Activated CD8-positive, alpha-beta memory T cell treated with anti-CD3 and anti-CD28 coated beads for 4 hours (primary cell): ENCODE results near the gene FHAD1.
A peak's percentile ranks its signal among the peaks of the same experiment; 100 is the strongest.

ENCODE experiments used
- DNase-seq, 2 donors: peaks; one replicate each; pipeline ENCODE4 v3.0.0-alpha.2; 2020; ENCODE audit warnings: low read depth in 2 of 2

Gene FHAD1

DNA sequence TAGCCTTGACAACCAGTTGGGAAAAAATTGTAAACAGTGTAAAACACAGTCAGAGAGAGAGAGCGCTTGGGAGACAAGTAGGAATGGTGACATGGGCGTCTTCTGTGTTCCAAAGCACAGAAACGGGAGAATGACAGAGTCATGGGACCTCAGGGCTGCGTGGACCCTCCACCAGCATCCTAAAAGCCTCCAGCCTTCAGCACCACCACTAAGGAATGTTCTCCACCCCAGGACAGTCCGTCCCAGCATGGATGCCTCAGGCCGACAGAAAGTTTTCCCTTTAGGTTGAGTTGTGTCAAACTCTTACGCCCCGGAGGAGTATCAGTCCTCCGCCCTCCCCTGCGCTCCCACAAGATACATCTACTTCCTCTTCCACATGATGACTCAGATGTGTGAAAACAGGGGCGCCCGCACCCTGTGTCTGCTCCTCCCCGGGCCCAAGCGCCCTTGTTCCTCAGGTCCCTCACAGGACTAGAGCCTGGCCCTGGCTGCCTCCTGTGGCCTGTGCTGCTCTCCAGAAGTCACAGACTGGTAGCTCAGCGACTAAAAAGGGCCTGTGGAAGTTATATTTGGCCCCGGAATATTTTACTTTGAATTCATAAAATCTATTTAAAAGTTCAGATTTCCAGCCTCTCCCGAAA is 98.8 kb downstream of the FHAD1 start:
- DNase-seq: peak; percentile 38 to 58

DNA sequence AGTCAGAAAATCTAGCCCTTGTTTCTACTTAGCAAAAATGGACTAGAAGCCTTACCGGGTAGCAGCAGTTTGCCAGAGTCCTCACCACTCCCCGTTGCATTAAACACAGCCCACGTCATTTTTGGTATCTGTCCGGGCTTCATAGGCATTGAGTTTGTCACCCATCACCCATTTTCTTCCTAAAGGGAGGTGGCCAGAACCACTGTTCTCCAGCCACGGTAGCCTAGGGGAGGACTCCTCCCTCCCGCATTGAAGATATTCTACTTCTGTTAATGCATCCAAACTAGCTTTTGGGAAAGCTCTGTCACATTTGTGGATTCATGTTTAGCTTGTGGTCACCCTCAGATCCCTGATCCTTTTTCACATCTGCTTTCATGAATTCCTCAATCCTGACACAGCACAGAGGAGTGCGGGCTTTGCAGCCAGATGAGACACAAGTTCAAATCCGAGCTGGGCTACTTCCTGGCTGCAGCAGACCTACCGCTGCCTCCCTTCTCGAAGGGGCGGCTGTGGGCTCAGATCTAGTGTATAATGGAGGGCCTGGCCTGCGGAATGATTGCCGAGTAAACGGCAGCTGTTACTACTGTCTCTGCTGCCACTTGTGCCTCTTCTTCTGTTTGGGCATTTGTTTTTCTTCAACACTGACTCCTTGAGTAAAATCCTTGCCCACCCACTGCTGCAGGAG is 99.5 kb downstream of the FHAD1 start:
- no peak for DNase-seq

GRCh38 chr1:15347182-15347581 is 100.2 kb downstream of the FHAD1 start:
- no peak for DNase-seq

GRCh38 chr1:15348648-15349047 is 101.6 kb downstream of the FHAD1 start:
- DNase-seq: no peak

GRCh38 chr1:15349133-15349532 is 102.1 kb downstream of the FHAD1 start:
- no peak for DNase-seq

DNA sequence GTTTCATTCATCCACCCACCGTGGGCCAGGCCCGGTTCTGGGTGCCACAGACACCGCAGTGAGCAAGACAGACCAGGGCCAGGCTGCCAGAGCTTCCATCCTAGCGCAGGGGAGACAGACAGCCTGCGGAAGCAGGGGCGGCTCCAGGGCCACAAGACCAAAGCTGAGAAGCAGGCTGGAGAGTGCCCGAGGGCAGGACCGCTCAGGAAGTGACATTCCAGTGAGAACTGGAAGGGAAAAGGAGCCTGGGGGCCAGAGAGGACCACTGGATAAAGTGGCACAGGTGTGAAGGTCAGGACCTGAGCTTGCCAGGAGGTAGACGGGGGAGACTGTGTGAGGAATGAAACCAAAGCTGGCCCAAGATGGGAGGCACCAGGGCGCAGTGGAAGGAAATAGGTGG is 103.1 kb downstream of the FHAD1 start:
- DNase-seq: no peak

GRCh38 chr1:15350551-15351200 is 103.7 kb downstream of the FHAD1 start:
- DNase-seq: no peak

DNA sequence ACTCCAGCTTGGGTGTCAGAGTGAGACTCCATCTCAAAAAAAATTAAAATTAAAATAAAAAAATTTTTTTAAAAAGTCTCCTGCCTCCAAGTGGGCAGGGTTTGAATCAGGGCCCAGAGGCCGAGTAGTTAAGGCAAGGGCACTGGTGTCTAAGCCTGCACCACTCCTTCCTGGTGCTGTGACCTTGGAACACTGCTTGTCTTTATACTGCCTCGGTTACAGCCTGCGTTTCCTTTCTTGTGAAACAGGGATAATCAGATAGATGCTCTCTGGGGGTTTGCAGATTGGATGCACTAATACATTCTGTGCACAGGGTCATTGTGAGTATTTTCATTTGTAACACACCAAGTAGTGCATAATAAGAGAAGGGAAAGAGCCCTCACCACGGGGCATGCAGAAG is 104.3 kb downstream of the FHAD1 start:
- DNase-seq: no peak

DNA sequence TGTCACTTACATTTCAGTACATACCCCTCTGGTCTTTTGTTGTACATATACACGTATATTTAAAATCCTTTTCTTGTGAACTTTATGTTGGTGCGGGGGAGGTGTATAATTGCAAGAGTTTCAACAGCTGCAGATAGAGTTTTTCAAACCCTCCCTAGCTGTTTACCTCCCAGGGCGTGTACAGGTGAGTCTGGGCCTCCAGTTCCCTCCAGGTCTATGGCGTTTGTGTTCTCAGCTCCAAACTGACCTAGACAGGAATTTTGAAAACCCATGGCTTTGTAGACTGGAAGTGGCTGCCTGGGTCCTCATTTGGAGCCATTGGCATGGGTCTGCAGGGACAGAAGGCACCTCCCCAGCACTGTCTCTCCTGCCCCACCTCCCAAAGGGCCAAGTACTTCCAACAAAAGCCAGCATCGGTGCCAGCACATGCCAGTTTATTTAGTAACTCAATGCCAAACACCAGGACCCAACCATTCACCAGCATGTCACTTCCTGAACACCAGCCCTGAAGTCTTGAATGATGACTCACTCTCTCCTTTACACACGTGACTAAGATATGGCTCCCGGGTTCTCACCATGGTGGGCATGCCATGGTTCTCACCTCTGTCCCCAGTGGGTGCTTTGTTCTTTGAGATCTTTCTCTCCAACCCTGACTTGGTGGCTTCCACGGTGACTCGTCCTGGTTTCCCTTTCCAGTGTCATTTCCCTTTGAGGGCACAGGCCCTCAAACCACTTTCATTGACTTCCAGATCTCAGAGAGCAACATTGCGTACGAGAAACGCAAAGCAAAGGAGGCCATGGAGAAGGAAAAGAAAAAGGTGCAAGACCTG is 105.3 kb downstream of the FHAD1 start:
- peak; percentile 28 to 30 for DNase-seq

DNA sequence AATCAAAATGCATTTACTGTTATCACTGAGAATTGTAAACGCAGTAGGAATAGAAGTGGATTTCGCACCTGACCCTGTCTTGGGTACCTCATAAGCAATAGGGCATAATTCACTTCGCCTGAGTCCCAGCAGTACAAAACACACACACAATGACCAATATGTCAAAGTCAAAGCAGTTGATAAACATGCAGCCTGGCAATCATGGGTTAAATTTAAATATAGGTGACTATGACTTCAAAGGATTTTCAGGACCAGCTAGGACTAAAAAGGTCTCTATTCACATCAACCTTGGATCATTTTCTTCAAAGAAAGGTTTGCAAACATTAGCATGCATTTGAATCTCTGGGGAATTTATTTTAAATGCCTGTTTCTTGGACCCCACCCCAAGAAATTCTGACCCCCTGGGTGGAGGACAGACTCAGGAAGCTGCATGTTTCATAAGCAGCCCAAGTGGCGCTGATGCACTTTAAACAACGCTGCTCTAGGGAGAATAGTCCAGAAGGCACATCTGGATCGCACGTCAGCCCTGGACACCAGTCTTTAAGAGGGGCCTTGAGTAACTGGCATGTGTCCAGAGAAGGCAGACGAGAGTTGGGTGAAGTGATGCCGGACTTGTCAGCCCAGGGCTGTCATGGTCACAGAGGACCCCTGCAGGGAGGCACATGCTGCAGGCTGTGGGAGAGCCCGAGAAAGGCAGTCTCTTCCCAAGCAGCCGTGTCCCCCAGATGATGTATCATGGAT is 107.0 kb downstream of the FHAD1 start:
- DNase-seq: no peak

DNA sequence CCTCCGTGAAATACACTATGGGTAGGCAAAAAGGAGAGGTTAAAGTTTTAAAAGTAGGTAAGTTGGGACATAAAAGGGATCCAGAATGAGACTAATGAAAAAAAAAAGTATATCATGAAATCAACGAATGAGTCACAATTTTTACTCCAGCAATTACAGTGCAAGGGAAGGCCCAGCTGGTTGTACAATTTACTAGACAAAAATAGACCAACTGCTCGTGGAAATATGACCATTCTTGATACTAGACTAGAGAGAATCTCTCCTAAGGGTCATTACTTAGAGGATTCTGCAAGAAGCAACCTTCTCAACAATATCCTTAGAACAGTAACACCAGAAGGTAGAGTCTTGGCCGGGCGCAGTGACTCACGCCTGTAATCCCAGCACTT is 107.5 kb downstream of the FHAD1 start:
- DNase-seq: no peak

DNA sequence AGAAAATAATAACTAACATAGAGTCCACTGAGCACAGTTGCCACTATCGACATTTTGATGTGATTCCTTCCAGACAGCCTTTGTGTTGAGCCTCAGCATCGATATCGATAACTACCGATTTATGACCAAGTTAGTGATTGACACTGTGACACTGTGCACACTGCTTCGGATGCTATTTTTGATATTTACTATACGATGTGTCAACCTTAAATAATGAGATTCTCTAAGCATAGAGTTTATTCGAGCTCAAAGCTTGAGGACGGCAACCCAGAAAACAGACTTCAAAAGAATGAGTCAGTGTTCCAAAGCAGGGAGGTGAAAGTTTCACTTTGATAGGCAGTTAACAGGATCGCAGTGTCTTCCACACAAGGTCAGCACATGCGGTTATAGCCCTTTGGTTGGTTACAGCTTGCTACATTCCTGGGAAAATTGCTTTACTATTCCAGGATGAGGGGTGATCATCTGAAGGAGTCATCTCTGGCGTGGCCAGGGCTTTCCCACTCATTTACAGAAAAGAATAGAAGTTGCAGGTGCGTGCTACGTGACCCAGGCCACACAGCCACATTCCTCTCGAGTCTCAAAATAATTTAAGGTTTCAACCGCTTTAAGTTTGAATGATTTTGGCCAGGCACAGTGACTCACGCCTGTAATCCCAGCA is 109.1 kb downstream of the FHAD1 start:
- DNase-seq: no peak

- DNase-seq: no peak
Measured at GRCh38 chr1:15357612-15358207, 110.7 kb downstream of the FHAD1 start.

DNA sequence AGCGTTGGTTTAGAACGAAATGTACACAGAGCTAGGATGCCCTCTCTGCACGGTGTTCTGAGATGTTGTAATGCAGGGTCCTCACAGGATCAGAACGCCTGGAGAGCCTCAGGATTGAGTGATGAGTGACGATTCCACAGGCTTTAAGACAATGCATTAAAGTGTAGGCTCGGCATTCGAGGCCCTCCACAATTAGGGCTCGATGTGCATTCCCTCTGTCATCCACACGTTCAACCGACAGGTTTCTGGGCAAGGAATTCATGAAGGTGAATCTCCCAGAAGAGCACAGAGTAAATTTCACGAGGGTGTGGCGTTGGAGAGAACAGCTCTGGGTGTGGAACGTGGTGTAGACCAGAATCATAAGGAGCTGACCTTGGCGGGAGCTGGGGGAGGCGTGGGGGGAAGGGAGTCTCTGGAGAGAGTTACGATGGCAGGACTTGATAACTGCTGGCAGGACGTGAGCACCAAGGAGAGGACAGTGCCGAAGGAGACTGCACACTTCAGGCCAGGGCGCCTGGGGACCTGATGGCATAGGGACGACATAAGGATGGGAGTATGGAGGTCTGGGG is 111.6 kb downstream of the FHAD1 start:
- no peak for DNase-seq

GRCh38 chr1:15360700-15361099 is 113.7 kb downstream of the FHAD1 start:
- no peak for DNase-seq

DNA sequence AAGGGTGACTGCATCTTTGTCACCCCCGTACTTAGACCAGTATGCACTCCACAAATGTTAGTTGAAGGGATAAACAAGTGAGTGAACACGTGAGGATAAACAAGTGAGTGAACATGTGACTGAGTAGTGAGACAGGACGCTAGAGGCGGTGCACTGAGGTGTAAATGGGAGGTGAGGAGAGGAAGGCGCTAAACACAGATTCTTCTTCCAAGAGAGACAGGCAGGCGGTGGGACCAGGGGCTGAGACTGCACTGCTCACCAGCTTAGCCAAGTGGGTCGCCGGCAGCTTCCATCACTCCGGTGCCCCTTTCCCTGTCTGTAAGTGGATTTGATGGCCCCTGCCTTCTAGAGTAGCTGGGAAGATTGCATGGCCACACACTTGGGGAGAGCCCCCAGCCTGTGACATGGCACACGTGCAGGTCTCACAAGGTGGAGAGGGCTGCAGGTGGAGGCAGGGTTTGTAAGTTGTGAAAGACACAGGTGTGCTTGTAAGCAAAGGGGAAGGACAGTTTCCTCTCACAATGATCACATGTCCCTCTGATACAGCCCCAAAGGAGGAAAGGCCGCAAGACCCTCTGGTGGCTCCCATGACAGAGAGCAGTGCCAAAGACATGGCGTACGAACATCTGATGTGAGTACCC is 115.2 kb downstream of the FHAD1 start:
- DNase-seq: no peak

DNA sequence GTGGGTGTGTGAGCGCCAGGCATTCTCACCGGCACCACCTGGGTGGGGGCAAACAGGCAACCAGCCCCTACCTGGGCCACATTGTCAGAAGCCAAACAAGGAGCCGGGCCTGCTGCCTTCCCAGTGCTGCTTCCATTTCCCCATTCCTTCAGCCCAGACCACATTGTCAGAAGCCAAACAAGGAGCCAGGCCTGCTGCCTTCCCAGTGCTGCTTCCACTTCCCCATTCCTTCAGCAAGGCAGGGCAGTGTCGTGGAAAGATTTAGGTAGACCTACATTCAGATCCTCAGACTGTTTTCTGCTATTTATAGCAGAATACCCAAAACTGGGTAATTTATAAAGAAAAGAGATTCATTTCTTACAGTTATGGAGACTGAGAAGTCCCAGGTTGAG is 115.7 kb downstream of the FHAD1 start:
- DNase-seq: no peak

- DNase-seq: no peak
Measured at GRCh38 chr1:15364740-15365139, 117.7 kb downstream of the FHAD1 start.

DNA sequence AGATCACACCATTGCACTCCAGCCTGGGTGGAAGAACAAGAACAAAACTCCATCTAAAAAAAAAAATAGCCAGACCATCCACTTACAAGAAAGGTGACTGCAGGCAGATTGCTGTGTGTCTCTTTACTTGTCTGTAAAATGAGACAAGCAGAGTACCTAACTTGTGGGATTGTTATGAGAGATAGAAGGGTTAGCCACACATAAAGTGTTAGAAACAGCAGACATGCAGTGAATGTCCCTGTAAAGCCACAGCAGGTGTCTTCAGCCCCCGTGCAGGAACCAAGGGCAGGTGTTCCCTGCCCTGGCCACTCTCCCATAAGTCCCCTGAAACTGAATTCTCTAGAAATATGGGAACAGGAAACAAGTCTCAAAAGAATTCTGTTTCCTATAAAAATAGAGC is 121.9 kb downstream of the FHAD1 start:
- DNase-seq: no peak

DNA sequence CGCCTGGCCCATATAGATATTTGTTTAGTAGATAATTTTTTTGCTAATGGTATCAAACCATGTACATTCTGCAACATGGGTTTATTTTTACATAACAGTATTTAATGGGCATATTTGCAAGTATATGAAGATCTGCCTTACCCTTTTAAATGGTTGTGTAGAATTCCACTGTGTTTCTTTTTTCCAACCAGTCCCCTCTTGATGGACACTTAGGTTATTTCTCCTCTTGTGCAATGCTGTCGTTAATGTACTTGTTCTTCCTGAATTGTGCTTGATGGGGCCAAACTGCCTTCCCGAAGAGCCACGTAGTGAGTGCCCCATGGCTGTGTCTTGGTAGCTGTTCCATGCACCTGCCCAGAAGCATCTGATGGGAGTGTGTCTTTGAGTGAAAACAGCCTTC is 123.2 kb downstream of the FHAD1 start:
- DNase-seq: no peak
